Cerebellar nuclear complex (tissue), 1 donor: Measurements from ENCODE around the gene SGTB.
"Not testable (repeated sequence)": the region's sequence is repeated elsewhere in the genome, so short reads cannot be mapped to it uniquely, and the experiment has no call there.

ENCODE experiments used
- DNase-seq, 2 experiments: peaks; one replicate each; lab custom pipeline; 2025; lab: John Stamatoyannopoulos, UW

The SGTB gene

GRCh38 chr5:65668696-65669095 is 53.2 kb downstream of the SGTB start:
- DNase-seq = no peak

- DNase-seq = no peak
These were observed 57.9 kb downstream of the SGTB start for GRCh38 chr5:65663804-65664521.

GRCh38 chr5:65654713-65655112 is 67.2 kb downstream of the SGTB start:
- no peak for DNase-seq

GRCh38 chr5:65651144-65651543 is 70.8 kb downstream of the SGTB start:
- no peak for DNase-seq

GRCh38 chr5:65647941-65648340 is 74.0 kb downstream of the SGTB start:
- DNase-seq = no peak

GRCh38 chr5:65646938-65647337 is 75.0 kb downstream of the SGTB start:
- DNase-seq = no peak

GRCh38 chr5:65640240-65640639 is 81.7 kb downstream of the SGTB start:
- DNase-seq = no peak

GRCh38 chr5:65630981-65631380 is 90.9 kb downstream of the SGTB start:
- no peak for DNase-seq

GRCh38 chr5:65625743-65626142 is 96.2 kb downstream of the SGTB start:
- no peak for DNase-seq

- DNase-seq = peak; percentile 54 to 73
These were observed 97.0 kb downstream of the SGTB start, which contains the start of the genes SHLD3 and TRAPPC13 for GRCh38 chr5:65624571-65625555. Gene SHLD3, plus strand, starts transcription at chr5:65625027. Its CDS starts 4,561 bp downstream, at chr5:65629588. Gene TRAPPC13, plus strand, starts transcription at chr5:65625027. Its CDS starts 34 bp downstream, at chr5:65625061.

GRCh38 chr5:65624025-65624570 is 97.8 kb downstream of the SGTB start, which contains the start of gene TRIM23:
Gene TRIM23, minus strand, starts transcription at chr5:65624333. Its CDS starts 59 bp downstream, at chr5:65624274.
- peak in 1 of 2 experiments; percentile 81 for DNase-seq

GRCh38 chr5:65623482-65623881 is 98.4 kb downstream of the SGTB start:
- DNase-seq = no peak

GRCh38 chr5:65621961-65622360 is 99.9 kb downstream of the SGTB start:
- not testable (repeated sequence) for DNase-seq

GRCh38 chr5:65620021-65620420 is 101.9 kb downstream of the SGTB start:
- DNase-seq = no peak
